HepG2 (cell line): ENCODE data around the gene GATD1. TPM values are rescaled to one million over a fixed set of nuclear protein-coding genes. Genes with fewer than 3 reads are reported as not detected.

Source experiments
- CEBPG ChIP-seq: IDR thresholded peaks from 2 replicates; pipeline ENCODE4 v1.6.1; 2016
- GMEB1 ChIP-seq: sonication (generic); formaldehyde crosslinking; IDR thresholded peaks from 2 replicates; pipeline ENCODE4 v1.5.1; 2020; ENCODE audit warnings: missing genetic modification reagents, mild to moderate bottlenecking, borderline replicate concordance
- HES4 ChIP-seq: sonication (generic); formaldehyde crosslinking; IDR thresholded peaks from 2 replicates; pipeline ENCODE4 v1.9.0; 2021; ENCODE audit warnings: mild to moderate bottlenecking, missing genetic modification reagents, borderline replicate concordance
- MTA3 ChIP-seq: sonication (generic); formaldehyde crosslinking; IDR thresholded peaks from 2 replicates; pipeline ENCODE4 v1.4.0; 2020; ENCODE audit warnings: missing genetic modification reagents
- RBM39 ChIP-seq: fragments of 200-400 bp; formaldehyde crosslinking; IDR thresholded peaks from one replicate; pipeline ENCODE4 v1.6.1; 2018; ENCODE audit warnings: antibody characterized with exemption, mild to moderate bottlenecking, low read depth, low read length; ENCODE audit not compliant: poor library complexity, severe bottlenecking
- RERE ChIP-seq: IDR thresholded peaks from 2 replicates; pipeline ENCODE4 v1.6.1; 2016; ENCODE audit warnings: low read depth, missing genetic modification reagents, missing compliant biosample characterization
- SAP130 ChIP-seq: IDR thresholded peaks from 2 replicates; pipeline ENCODE4 v1.6.1; 2016; ENCODE audit warnings: low read depth
- SIX4 ChIP-seq: sonication (generic); formaldehyde crosslinking; IDR thresholded peaks from 2 replicates; pipeline ENCODE4 v1.4.0; 2020; ENCODE audit warnings: missing genetic modification reagents
- SMAD9 ChIP-seq: sonication (generic); formaldehyde crosslinking; IDR thresholded peaks from 2 replicates; pipeline ENCODE4 v1.5.1; 2020; ENCODE audit warnings: mild to moderate bottlenecking, missing genetic modification reagents
- THAP11 ChIP-seq: IDR thresholded peaks from 2 replicates; pipeline ENCODE4 v1.6.1; 2016; ENCODE audit warnings: missing biosample characterization, missing genetic modification reagents
- WIZ ChIP-seq: sonication (generic); formaldehyde crosslinking; IDR thresholded peaks from 2 replicates; pipeline ENCODE4 v1.5.1; 2020; ENCODE audit warnings: mild to moderate bottlenecking, missing genetic modification reagents
- XRCC5 ChIP-seq: fragments of 200-400 bp; formaldehyde crosslinking; optimal IDR thresholded peaks from 2 replicates; pipeline ENCODE3; 2017; ENCODE audit warnings: mild to moderate bottlenecking, low read length
- ZBTB1 ChIP-seq: sonication (generic); formaldehyde crosslinking; IDR thresholded peaks from 2 replicates; pipeline ENCODE4 v1.4.0; 2020; ENCODE audit warnings: missing genetic modification reagents, borderline replicate concordance
- ZBTB39 ChIP-seq: sonication (generic); formaldehyde crosslinking; IDR thresholded peaks from 2 replicates; pipeline ENCODE4 v1.5.0; 2020; ENCODE audit warnings: missing genetic modification reagents
- ZIK1 ChIP-seq: sonication (generic); formaldehyde crosslinking; IDR thresholded peaks from 2 replicates; pipeline ENCODE4 v1.5.0; 2020; ENCODE audit warnings: mild to moderate bottlenecking, low read depth, missing genetic modification reagents, borderline replicate concordance
- ZNF280D ChIP-seq: sonication (generic); formaldehyde crosslinking; IDR thresholded peaks from 2 replicates; pipeline ENCODE4 v1.5.1; 2020; ENCODE audit warnings: mild to moderate bottlenecking, missing genetic modification reagents
- ZNF562 ChIP-seq: sonication (generic); formaldehyde crosslinking; IDR thresholded peaks from 2 replicates; pipeline ENCODE4 v1.8.0; 2022; ENCODE audit warnings: missing genetic modification reagents, borderline replicate concordance
- ZNF883 ChIP-seq: sonication (generic); formaldehyde crosslinking; IDR thresholded peaks from 2 replicates; pipeline ENCODE4 v1.5.1; 2020; ENCODE audit warnings: mild to moderate bottlenecking, missing genetic modification reagents; ENCODE audit errors: not compliant biosample characterization
- polyA plus RNA-seq, 8 experiments: library from polyadenylated mRNA; depleted of rRNA in 3 of 8; stranded (reverse) in 7 of 8; unstranded in 1 of 8; fragments of >200 nt; fragmentation: Illumina TruSeq in 4 of 8; extraction: Trizol in 4 of 8; gene quantifications; 2 replicates each; pipeline versions ENCODE4 v1.2.1 to v1.2.3, GENCODE V29; 2011 to 2016; ENCODE audit warnings: low read depth in 4 of 8, missing spikeins in 1 of 8, mixed read lengths in 1 of 8; ENCODE audit not compliant: insufficient read depth in 1 of 8
- total RNA-seq, 5 experiments: library from RNA; depleted of rRNA; stranded (reverse); fragments of >200 nt; fragmentation: Illumina TruSeq; extraction: Trizol; gene quantifications; 2 replicates each; pipeline ENCODE4 v1.2.3, GENCODE V29; 2016; ENCODE audit warnings: low read depth in 1 of 5

Gene GATD1
- total and polyA plus RNA-seq, 2 of the 13 experiments (the other 11 are each of a cell fraction or from before 2014, with no cell fraction given) = 31.3 to 60.5 TPM

- peak; percentile 82; the same call in 1 of the 2 replicates for TF ChIP-seq ZBTB39 (CRISPR knock-in tag)
- no peak for TF ChIP-seq MTA3 (CRISPR knock-in tag)
- no peak for TF ChIP-seq SMAD9 (CRISPR knock-in tag)
- no peak for TF ChIP-seq WIZ (CRISPR knock-in tag)
- TF ChIP-seq SIX4 (CRISPR knock-in tag) = no peak
- no peak for TF ChIP-seq ZIK1
- TF ChIP-seq ZNF883 (CRISPR knock-in tag) = no peak
- TF ChIP-seq CEBPG = no peak
- no peak for TF ChIP-seq GMEB1
- TF ChIP-seq XRCC5 = no peak
- peak; percentile 34 for TF ChIP-seq RBM39
- no peak for TF ChIP-seq SAP130 (CRISPR knock-in tag)
- 0 out of 2 replicates have a peak, but pooled peaks have one; percentile 33 for TF ChIP-seq RERE (CRISPR knock-in tag)
- no peak for TF ChIP-seq ZBTB1 (CRISPR knock-in tag)
- no peak for TF ChIP-seq ZNF280D (CRISPR knock-in tag)
- no peak for TF ChIP-seq HES4 (CRISPR knock-in tag)
- no peak for TF ChIP-seq THAP11 (CRISPR knock-in tag)
- TF ChIP-seq ZNF562 = no peak
These were observed 32.8 kb upstream of the GATD1 start (continued) for GRCh38 chr11:810040-810567.
